ENCODE measurements around the gene NPLOC4. TPM values are rescaled to one million over a fixed set of nuclear protein-coding genes. Genes with fewer than 3 reads are reported as not detected.

Gene NPLOC4
- total RNA-seq, 1 experiment from 2014 or later = 146 TPM

DNA sequence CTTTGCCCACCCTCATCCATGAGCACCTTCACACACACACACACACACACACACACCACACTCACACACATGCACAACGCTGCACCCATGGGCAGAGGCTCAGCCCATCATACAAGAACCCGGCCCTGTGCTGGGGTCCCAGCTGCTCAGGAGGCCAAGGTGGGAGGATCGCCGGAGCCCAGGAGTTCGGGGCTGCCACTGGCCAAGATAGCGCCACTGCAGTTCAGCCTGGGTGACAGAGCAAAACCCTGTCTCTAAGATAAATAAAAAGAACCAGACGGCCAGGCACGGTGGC is 112.1 kb downstream of the NPLOC4 start:
- TF ChIP-seq, protein P1, sequence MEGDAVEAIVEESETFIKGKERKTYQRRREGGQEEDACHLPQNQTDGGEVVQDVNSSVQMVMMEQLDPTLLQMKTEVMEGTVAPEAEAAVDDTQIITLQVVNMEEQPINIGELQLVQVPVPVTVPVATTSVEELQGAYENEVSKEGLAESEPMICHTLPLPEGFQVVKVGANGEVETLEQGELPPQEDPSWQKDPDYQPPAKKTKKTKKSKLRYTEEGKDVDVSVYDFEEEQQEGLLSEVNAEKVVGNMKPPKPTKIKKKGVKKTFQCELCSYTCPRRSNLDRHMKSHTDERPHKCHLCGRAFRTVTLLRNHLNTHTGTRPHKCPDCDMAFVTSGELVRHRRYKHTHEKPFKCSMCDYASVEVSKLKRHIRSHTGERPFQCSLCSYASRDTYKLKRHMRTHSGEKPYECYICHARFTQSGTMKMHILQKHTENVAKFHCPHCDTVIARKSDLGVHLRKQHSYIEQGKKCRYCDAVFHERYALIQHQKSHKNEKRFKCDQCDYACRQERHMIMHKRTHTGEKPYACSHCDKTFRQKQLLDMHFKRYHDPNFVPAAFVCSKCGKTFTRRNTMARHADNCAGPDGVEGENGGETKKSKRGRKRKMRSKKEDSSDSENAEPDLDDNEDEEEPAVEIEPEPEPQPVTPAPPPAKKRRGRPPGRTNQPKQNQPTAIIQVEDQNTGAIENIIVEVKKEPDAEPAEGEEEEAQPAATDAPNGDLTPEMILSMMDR (IDR thresholded peaks at IDR 0.05; ENCODE audit: unreplicated experiment) = no peak
- no TSS peak for BruUV-seq (replicated peaks)
- Mint-ChIP-seq H3K27me3 (ENCODE audit: unreplicated experiment) (peaks cover 50% of the 10 kb centered on the region), H3K4me1 (ENCODE audit: low read depth, unreplicated experiment) (no peaks in the 10 kb centered on the region), H3K36me3 (ENCODE audit: insufficient read depth, unreplicated experiment) (peaks cover 35% of the 10 kb centered on the region), H3K9me3 (ENCODE audit: low read depth, unreplicated experiment) (no peaks in the 10 kb centered on the region), H3K27ac (ENCODE audit: unreplicated experiment) (no peak overlapping the region), H3K4me3 (ENCODE audit: low read depth, unreplicated experiment) (no peak overlapping the region)
- no peak for DNase-seq
- CTCF ChIA-PET = no interaction called here
- intact Hi-C loops (cut with micrococcal nuclease; ENCODE audit: unreplicated experiment) = no loop called here

DNA sequence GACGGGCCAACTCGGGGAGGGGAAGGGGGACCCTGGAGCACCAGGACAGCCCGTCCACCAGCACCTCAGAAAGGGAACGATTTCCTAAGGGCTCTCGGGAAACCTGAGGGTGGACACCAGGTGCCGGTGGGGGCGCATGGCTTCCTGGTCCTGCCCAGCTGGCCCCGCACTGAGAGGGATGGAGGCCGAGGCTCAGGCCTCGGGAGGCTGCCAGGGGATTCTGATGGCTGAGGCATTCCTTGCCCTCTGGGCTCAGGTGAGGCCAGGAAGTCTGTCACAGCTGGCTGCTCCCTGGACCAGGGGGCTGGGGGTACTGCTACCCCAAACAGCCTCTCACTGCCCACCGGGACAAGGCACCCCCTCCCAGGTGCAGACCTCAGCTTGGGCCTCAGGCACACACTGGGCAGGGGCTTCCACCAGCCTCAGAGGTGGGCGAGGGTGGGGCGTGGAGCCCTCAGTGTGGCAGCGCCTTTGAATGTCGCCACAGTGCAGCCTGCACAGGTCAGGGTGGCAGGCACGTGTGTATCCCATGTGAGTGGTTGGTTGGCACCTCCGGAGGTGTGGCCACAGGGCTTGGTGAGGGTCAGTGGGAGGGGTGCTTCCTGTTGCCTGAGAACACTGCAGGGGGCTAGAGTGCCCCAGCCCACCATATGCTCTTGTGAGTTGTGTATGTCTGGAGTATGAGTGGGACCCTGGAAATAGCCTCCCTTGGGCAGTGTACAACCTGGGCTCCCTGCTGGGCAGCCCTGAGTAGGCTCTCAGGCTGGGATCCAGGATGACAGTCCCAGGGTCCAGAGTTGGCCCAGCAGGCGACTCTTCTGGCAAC is 112.7 kb downstream of the NPLOC4 start:
- intact Hi-C loops (cut with micrococcal nuclease; ENCODE audit: unreplicated experiment) = no loop called here
- peaks cover 45% of the 10 kb centered on the region for H3K27me3 Mint-ChIP-seq (ENCODE audit: unreplicated experiment)

DNA sequence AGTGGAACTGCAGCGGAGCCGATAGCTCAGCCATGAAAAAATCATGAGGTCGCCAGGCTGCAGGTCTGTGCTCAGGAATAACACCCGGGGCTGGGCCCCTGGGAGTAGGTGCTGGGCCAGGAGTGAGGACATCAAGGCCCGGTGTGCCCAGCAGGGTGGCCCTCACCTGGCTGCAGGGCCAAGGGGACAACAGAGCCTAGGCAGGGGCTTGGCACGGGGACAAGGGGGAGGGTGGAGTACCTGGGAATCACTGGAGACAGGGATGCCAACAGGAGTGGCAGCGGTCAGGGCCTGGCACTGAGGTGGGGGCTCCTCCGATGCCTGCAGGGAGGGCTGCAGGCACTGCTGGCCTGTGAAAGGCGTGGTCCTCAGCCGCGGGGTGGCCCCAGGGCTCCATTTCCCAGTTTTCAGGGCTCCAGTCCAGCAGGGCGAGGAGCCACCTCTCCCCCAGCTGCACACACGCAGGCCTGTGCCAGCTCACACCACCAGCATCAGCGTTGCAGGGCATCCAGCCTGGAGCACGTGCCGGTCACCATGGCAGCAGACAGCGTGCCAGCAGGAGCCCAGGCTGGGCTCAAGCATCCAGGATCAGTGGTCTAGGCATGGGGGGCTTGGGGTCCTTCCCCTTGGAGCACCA is 113.4 kb downstream of the NPLOC4 start:
- Mint-ChIP-seq H3K36me3 (ENCODE audit: insufficient read depth, unreplicated experiment) (peaks cover 40% of the 10 kb centered on the region), H3K4me3 (ENCODE audit: low read depth, unreplicated experiment) (no peak overlapping the region), H3K4me1 (ENCODE audit: low read depth, unreplicated experiment) (no peaks in the 10 kb centered on the region), H3K27ac (ENCODE audit: unreplicated experiment) (no peak overlapping the region), H3K27me3 (ENCODE audit: unreplicated experiment) (peaks cover 38% of the 10 kb centered on the region), H3K9me3 (ENCODE audit: low read depth, unreplicated experiment) (no peaks in the 10 kb centered on the region)
- TF ChIP-seq, protein P1 (IDR thresholded peaks at IDR 0.05; ENCODE audit: unreplicated experiment) = no peak
- DNase-seq = no peak
- intact Hi-C loops (cut with micrococcal nuclease; ENCODE audit: unreplicated experiment) = no loop called here
- CTCF ChIA-PET = no interaction called here
- no TSS peak for BruUV-seq (replicated peaks)

More for the DNA sequence above, 112.7 kb downstream of the NPLOC4 start:
- no peak for DNase-seq
- no peak overlapping the region for H3K27ac Mint-ChIP-seq (ENCODE audit: unreplicated experiment)
- CTCF ChIA-PET = no interaction called here
- H3K9me3 Mint-ChIP-seq (ENCODE audit: low read depth, unreplicated experiment) = no peaks in the 10 kb centered on the region
- no peak overlapping the region for H3K4me3 Mint-ChIP-seq (ENCODE audit: low read depth, unreplicated experiment)
- TF ChIP-seq, protein P1 (IDR thresholded peaks at IDR 0.05; ENCODE audit: unreplicated experiment) = no peak
- H3K4me1 Mint-ChIP-seq (ENCODE audit: low read depth, unreplicated experiment) = no peaks in the 10 kb centered on the region
- peaks cover 37% of the 10 kb centered on the region for H3K36me3 Mint-ChIP-seq (ENCODE audit: insufficient read depth, unreplicated experiment)
- BruUV-seq (replicated peaks) = no TSS peak

DNA sequence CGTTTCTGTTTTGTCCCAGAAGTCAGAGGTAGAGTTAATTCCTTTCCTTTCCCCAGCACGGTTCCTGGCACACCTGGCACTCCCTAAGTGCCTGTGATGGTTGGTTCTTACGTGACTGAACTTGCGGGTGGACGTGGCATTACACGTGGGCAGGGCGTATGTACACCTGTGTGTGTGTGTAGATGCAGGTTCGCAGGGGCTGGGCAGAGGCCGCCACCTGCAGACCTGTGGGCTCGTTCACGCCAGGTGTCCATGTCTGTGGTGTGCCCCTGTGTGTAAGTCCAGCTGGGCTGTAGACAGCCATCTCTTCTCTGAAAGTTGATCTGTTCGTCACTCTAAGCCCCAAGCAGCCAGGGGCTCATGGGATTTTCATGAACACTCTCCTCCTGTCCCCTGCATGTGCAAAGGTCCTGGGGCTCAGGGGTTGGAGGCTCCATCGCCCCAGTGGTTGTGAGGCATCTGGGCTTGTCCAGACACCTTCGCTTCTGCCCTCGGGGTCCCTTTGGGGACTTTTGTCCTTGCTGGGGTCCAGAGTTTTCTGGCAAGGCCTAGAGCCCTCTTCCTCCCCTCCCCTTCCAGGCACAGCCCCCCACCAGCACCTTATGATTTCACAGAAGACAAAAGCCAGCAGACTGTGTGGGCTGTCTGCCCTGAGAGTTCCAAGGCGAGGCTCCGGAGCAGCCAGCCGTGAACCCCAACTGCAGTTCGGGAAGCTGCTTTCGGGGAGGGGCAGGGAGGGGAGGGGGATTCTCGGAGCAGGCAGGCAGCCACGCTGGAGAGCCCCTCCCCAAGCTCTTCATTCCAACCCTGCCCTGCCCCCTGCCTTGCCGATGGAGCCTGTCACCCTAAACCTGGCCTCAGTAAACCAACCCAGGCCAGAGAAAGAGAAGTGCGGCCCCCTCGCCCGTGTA is 114.2 kb downstream of the NPLOC4 start:
- H3K4me1 Mint-ChIP-seq (ENCODE audit: low read depth, unreplicated experiment) = peaks cover 8% of the 10 kb centered on the region
- DNase-seq = no peak
- peaks cover 45% of the 10 kb centered on the region for H3K36me3 Mint-ChIP-seq (ENCODE audit: insufficient read depth, unreplicated experiment)
- intact Hi-C loops (cut with micrococcal nuclease; ENCODE audit: unreplicated experiment) = no loop called here
- TF ChIP-seq, protein P1 (IDR thresholded peaks at IDR 0.05; ENCODE audit: unreplicated experiment) = no peak
- H3K4me3 Mint-ChIP-seq (ENCODE audit: low read depth, unreplicated experiment) = no peak overlapping the region
- no TSS peak for BruUV-seq (replicated peaks)
- H3K9me3 Mint-ChIP-seq (ENCODE audit: low read depth, unreplicated experiment) = no peaks in the 10 kb centered on the region
- CTCF ChIA-PET = no interaction called here
- no peak overlapping the region for H3K27ac Mint-ChIP-seq (ENCODE audit: unreplicated experiment)
- peaks cover 32% of the 10 kb centered on the region for H3K27me3 Mint-ChIP-seq (ENCODE audit: unreplicated experiment)
